ENCODE measurements around the gene PI4KA. TPM values are rescaled to one million over a fixed set of nuclear protein-coding genes. Genes with fewer than 3 reads are reported as not detected.
"Not testable (repeated sequence)": the region's sequence is repeated elsewhere in the genome, so short reads cannot be mapped to it uniquely, and the experiment has no call there.

PI4KA gene
- total RNA-seq, 1 experiment from 2014 or later: 65.8 TPM

- H3K14ac ChIP-seq (ENCODE audit: insufficient read depth, low read length); H3K56ac ChIP-seq (ENCODE audit: insufficient read length, low read depth, low read length); H2BK20ac ChIP-seq (ENCODE audit: low read depth, low read length, poor library complexity, severe bottlenecking); H3T11ph ChIP-seq (ENCODE audit: low read length); H3K79me1 ChIP-seq (ENCODE audit: insufficient read depth, low read depth, low read length, poor library complexity, severe bottlenecking); H3K23me2 ChIP-seq (ENCODE audit: insufficient read length, low read depth, low read length, poor library complexity, severe bottlenecking); H3K36me3 Mint-ChIP-seq (ENCODE audit: insufficient read depth in 1 of 3, low read depth in 3 of 3); H4K5ac ChIP-seq (ENCODE audit: insufficient read length, low read depth, low read length); H2BK12ac ChIP-seq (ENCODE audit: insufficient read length, low read depth, low read length); H2BK15ac ChIP-seq (ENCODE audit: low read depth, low read length); H3K4me3 Mint-ChIP-seq; H3K4ac ChIP-seq (ENCODE audit: low read depth, low read length); H3K23ac ChIP-seq (ENCODE audit: insufficient read length, low read depth, low read length); H3K79me2 ChIP-seq (ENCODE audit: insufficient read depth, low read length); H4K20me1 ChIP-seq (ENCODE audit: control insufficient read depth, insufficient read depth, insufficient read length); H3K27ac Mint-ChIP-seq; H2AFZ ChIP-seq (ENCODE audit: low read length); H3K9me3 ChIP-seq (ENCODE audit: control insufficient read depth, low read depth, low read length); H2AK5ac ChIP-seq (ENCODE audit: insufficient read length, low read length); DNase-seq; H3K18ac ChIP-seq (ENCODE audit: insufficient read length, low read depth, low read length); H3K9me3 Mint-ChIP-seq; H4K8ac ChIP-seq (replicated peaks; ENCODE audit: insufficient read length, low read depth, low read length); H4K91ac ChIP-seq (ENCODE audit: insufficient read length, low read depth, low read length); H2BK120ac ChIP-seq (ENCODE audit: low read depth, low read length, poor library complexity, severe bottlenecking); H3K9ac ChIP-seq (ENCODE audit: extremely low read depth, insufficient read length, low read length); H3K4me1 Mint-ChIP-seq; H3K4me1 ChIP-seq (ENCODE audit: insufficient read depth, low read length); H3K4me2 ChIP-seq (ENCODE audit: insufficient read depth, insufficient read length, low read length); H3K27me3 ChIP-seq (ENCODE audit: insufficient read depth, low read length); H2BK5ac ChIP-seq (ENCODE audit: insufficient read length, low read length); H3K27me3 Mint-ChIP-seq (ENCODE audit: low read depth); H3K27ac ChIP-seq (ENCODE audit: insufficient read length, low read depth, low read length): not testable (repeated sequence)
- WGBS (ENCODE audit: extremely low coverage, insufficient read length, low lambda C conversion rate): no CpG with 5 or more reads among the region's 29 CpGs
Observed at GRCh38 chr22:20687356-20688172, 171.0 kb downstream of the PI4KA start.

- not testable (repeated sequence) for H3K27ac Mint-ChIP-seq; H2AFZ ChIP-seq (ENCODE audit: low read length); H3K9ac ChIP-seq (ENCODE audit: extremely low read depth, insufficient read length, low read length); H2AK5ac ChIP-seq (ENCODE audit: insufficient read length, low read length); H4K8ac ChIP-seq (replicated peaks; ENCODE audit: insufficient read length, low read depth, low read length); H3K79me1 ChIP-seq (ENCODE audit: insufficient read depth, low read depth, low read length, poor library complexity, severe bottlenecking); H3K56ac ChIP-seq (ENCODE audit: insufficient read length, low read depth, low read length); H2BK12ac ChIP-seq (ENCODE audit: insufficient read length, low read depth, low read length); H4K20me1 ChIP-seq (ENCODE audit: control insufficient read depth, insufficient read depth, insufficient read length); H3K36me3 Mint-ChIP-seq (ENCODE audit: insufficient read depth in 1 of 3, low read depth in 3 of 3); H2BK120ac ChIP-seq (ENCODE audit: low read depth, low read length, poor library complexity, severe bottlenecking); H2BK15ac ChIP-seq (ENCODE audit: low read depth, low read length); H3K27ac ChIP-seq (ENCODE audit: insufficient read length, low read depth, low read length); H4K5ac ChIP-seq (ENCODE audit: insufficient read length, low read depth, low read length); H2BK20ac ChIP-seq (ENCODE audit: low read depth, low read length, poor library complexity, severe bottlenecking); DNase-seq; H3K18ac ChIP-seq (ENCODE audit: insufficient read length, low read depth, low read length); H3K27me3 Mint-ChIP-seq (ENCODE audit: low read depth); H3K14ac ChIP-seq (ENCODE audit: insufficient read depth, low read length); H3K4me2 ChIP-seq (ENCODE audit: insufficient read depth, insufficient read length, low read length); H3K27me3 ChIP-seq (ENCODE audit: insufficient read depth, low read length); H3T11ph ChIP-seq (ENCODE audit: low read length); H3K9me3 ChIP-seq (ENCODE audit: control insufficient read depth, low read depth, low read length); H3K4ac ChIP-seq (ENCODE audit: low read depth, low read length); H3K4me1 Mint-ChIP-seq; H2BK5ac ChIP-seq (ENCODE audit: insufficient read length, low read length); H4K91ac ChIP-seq (ENCODE audit: insufficient read length, low read depth, low read length); H3K4me3 Mint-ChIP-seq; H3K4me1 ChIP-seq (ENCODE audit: insufficient read depth, low read length); H3K23ac ChIP-seq (ENCODE audit: insufficient read length, low read depth, low read length); H3K9me3 Mint-ChIP-seq; H3K79me2 ChIP-seq (ENCODE audit: insufficient read depth, low read length); H3K23me2 ChIP-seq (ENCODE audit: insufficient read length, low read depth, low read length, poor library complexity, severe bottlenecking)
- WGBS (ENCODE audit: extremely low coverage, insufficient read length, low lambda C conversion rate): no CpG with 5 or more reads among the region's 11 CpGs
Observed at GRCh38 chr22:20685764-20686163, 172.8 kb downstream of the PI4KA start.
